ENCODE measurements around the gene SHOC1. TPM values are rescaled to one million over a fixed set of nuclear protein-coding genes. Genes with fewer than 3 reads are reported as not detected.

The SHOC1 gene
- total and polyA plus RNA-seq, 2 experiments from 2014 or later: 0.12 TPM; not detected in 1

GRCh38 chr9:111783424-111783823 is 11.3 kb downstream of the SHOC1 start:
- Histone ChIP-seq H3K4me3 (no peak overlapping the region), H3K27ac (no peak overlapping the region), H3K27me3 (no peaks in the 10 kb centered on the region), H3K9me3 (ENCODE audit: low read depth) (no peaks in the 10 kb centered on the region), H3K4me1 (ENCODE audit: low read depth) (no peaks in the 10 kb centered on the region), H3K36me3 (no peaks in the 10 kb centered on the region)
- TF ChIP-seq, protein P1, sequence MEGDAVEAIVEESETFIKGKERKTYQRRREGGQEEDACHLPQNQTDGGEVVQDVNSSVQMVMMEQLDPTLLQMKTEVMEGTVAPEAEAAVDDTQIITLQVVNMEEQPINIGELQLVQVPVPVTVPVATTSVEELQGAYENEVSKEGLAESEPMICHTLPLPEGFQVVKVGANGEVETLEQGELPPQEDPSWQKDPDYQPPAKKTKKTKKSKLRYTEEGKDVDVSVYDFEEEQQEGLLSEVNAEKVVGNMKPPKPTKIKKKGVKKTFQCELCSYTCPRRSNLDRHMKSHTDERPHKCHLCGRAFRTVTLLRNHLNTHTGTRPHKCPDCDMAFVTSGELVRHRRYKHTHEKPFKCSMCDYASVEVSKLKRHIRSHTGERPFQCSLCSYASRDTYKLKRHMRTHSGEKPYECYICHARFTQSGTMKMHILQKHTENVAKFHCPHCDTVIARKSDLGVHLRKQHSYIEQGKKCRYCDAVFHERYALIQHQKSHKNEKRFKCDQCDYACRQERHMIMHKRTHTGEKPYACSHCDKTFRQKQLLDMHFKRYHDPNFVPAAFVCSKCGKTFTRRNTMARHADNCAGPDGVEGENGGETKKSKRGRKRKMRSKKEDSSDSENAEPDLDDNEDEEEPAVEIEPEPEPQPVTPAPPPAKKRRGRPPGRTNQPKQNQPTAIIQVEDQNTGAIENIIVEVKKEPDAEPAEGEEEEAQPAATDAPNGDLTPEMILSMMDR (IDR thresholded peaks at IDR 0.05; ENCODE audit: low read depth, low read length): no peak
- no peak for DNase-seq (ENCODE audit: low read depth in 1 of 2, low spot score in 1 of 2)

DNA sequence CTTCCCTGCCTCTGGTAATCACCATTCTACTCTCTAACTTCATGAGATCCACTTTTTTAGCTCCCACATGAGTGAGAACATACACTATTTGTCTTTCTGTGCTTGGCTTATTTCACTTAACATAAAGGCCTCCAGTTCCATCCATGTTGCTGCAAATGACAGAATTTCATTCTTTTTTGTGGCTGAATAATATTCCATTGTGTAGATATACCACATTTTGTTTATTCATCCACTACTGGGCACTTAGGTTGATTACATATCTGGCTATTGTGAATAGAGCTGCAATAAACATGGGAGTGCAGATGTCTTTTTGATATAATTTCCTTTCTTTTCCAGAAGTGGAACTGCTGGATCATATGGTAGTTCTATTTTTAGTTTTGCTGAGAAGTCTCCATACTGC is 28.7 kb downstream of the SHOC1 start:
- Histone ChIP-seq H3K27me3 (no peaks in the 10 kb centered on the region), H3K9me3 (ENCODE audit: low read depth) (no peaks in the 10 kb centered on the region), H3K4me3 (no peak overlapping the region), H3K36me3 (no peaks in the 10 kb centered on the region), H3K4me1 (ENCODE audit: low read depth) (no peaks in the 10 kb centered on the region), H3K27ac (no peak overlapping the region)
- TF ChIP-seq, protein P1 (IDR thresholded peaks at IDR 0.05; ENCODE audit: low read depth, low read length): no peak
- no peak for DNase-seq (ENCODE audit: low read depth in 1 of 2, low spot score in 1 of 2)

- peak in 1 of 2 donors; percentile 55 for DNase-seq (ENCODE audit: low read depth in 1 of 2, low spot score in 1 of 2)
- no peaks in the 10 kb centered on the region for H3K27me3 ChIP-seq
- H3K4me1 ChIP-seq (ENCODE audit: low read depth): no peaks in the 10 kb centered on the region
- no peaks in the 10 kb centered on the region for H3K9me3 ChIP-seq (ENCODE audit: low read depth)
- TF ChIP-seq, protein P1 (IDR thresholded peaks at IDR 0.05; ENCODE audit: low read depth, low read length): no peak
- H3K4me3 ChIP-seq: no peak overlapping the region
- H3K36me3 ChIP-seq: no peaks in the 10 kb centered on the region
- no peak overlapping the region for H3K27ac ChIP-seq
Observed at GRCh38 chr9:111762556-111762955, 32.2 kb downstream of the SHOC1 start.

GRCh38 chr9:111759762-111760639 is 34.7 kb downstream of the SHOC1 start:
- peak; percentile 62 to 94 for DNase-seq (ENCODE audit: low read depth in 1 of 2, low spot score in 1 of 2)

GRCh38 chr9:111754800-111755199 is 39.9 kb downstream of the SHOC1 start:
- no peaks in the 10 kb centered on the region for H3K36me3 ChIP-seq
- no peak for DNase-seq (ENCODE audit: low read depth in 1 of 2, low spot score in 1 of 2)
- no peak overlapping the region for H3K27ac ChIP-seq
- TF ChIP-seq, protein P1 (IDR thresholded peaks at IDR 0.05; ENCODE audit: low read depth, low read length): no peak
- no peaks in the 10 kb centered on the region for H3K27me3 ChIP-seq
- no peak overlapping the region for H3K4me3 ChIP-seq
- no peaks in the 10 kb centered on the region for H3K9me3 ChIP-seq (ENCODE audit: low read depth)
- H3K4me1 ChIP-seq (ENCODE audit: low read depth): no peaks in the 10 kb centered on the region

More at GRCh38 chr9:111759762-111760639, 34.7 kb downstream of the SHOC1 start:
- H3K4me1 ChIP-seq (ENCODE audit: low read depth): no peaks in the 10 kb centered on the region
- H3K27me3 ChIP-seq: no peaks in the 10 kb centered on the region
- H3K27ac ChIP-seq: no peak overlapping the region
- no peaks in the 10 kb centered on the region for H3K9me3 ChIP-seq (ENCODE audit: low read depth)
- TF ChIP-seq, protein P1 (IDR thresholded peaks at IDR 0.05; ENCODE audit: low read depth, low read length): peak; percentile 54
- no peak overlapping the region for H3K4me3 ChIP-seq
- no peaks in the 10 kb centered on the region for H3K36me3 ChIP-seq

Measured in cardiac muscle cell (in vitro differentiated cells and primary cell).